Right lobe of liver (tissue), 4 donors: ENCODE measurements around the gene STING1.

ENCODE experiments used
- POLR2A ChIP-seq: fragments of 450-650 bp; IDR thresholded peaks from one replicate; pipeline ENCODE4 v1.6.1; 2017; ENCODE audit warnings: antibody characterized with exemption, mild to moderate bottlenecking
- TF ChIP-seq, protein P1 (sequence below), 4 donors: fragments of 200-600 bp in 3 of 4; fragments of 450-650 bp in 1 of 4; IDR thresholded peaks; one replicate each; pipeline versions ENCODE4 v1.5.1 to v1.8.0; 2016 to 2022; ENCODE audit warnings: antibody characterized with exemption in 4 of 4, mild to moderate bottlenecking in 2 of 4
- donor health status: DM: no; HTN: no; CAD: no.
- donor health status: DM: no; HTN: no; CAD: no.
- donor health status: DM: no; HTN: yes; CAD: no.

DNA sequence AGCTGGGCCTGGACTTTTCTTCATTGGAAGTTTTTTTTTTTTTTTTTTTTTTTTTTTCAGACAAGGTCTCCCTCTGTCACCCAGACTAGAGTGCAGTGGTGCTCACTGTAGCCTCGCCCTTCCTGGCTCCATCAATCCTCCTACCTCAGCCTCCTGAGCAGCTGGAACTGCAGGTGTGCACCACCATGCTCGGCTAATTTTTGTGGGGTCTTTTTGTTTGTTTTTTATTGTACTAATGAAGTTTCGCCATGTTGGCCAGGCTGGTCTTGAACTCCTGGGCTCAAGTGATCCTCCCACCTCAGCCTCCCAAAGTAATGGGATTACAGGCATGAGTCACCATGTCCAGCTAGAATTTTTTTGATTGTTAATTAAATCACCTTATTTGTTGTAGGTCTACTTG is 46.9 kb downstream of the STING1 start:
- TF ChIP-seq POLR2A = no peak
- TF ChIP-seq, protein P1, sequence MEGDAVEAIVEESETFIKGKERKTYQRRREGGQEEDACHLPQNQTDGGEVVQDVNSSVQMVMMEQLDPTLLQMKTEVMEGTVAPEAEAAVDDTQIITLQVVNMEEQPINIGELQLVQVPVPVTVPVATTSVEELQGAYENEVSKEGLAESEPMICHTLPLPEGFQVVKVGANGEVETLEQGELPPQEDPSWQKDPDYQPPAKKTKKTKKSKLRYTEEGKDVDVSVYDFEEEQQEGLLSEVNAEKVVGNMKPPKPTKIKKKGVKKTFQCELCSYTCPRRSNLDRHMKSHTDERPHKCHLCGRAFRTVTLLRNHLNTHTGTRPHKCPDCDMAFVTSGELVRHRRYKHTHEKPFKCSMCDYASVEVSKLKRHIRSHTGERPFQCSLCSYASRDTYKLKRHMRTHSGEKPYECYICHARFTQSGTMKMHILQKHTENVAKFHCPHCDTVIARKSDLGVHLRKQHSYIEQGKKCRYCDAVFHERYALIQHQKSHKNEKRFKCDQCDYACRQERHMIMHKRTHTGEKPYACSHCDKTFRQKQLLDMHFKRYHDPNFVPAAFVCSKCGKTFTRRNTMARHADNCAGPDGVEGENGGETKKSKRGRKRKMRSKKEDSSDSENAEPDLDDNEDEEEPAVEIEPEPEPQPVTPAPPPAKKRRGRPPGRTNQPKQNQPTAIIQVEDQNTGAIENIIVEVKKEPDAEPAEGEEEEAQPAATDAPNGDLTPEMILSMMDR (IDR thresholded peaks at IDR 0.05) = no peak
